Skin epidermis (tissue), 12 donors: ENCODE results near the gene DAP3.
"Not testable (repeated sequence)": the region's sequence is repeated elsewhere in the genome, so short reads cannot be mapped to it uniquely, and the experiment has no call there.

Source experiments
- H3K27ac ChIP-seq, 21 experiments: fragments of 200-600 bp; sonication (generic) in 11 of 21; one replicate each; pipeline ENCODE4 v1.5.0; 2020; ENCODE audit warnings: mild to moderate bottlenecking in 3 of 21, inconsistent platforms in 2 of 21, moderate library complexity in 2 of 21
- H3K4me3 ChIP-seq, 7 experiments: fragments of 200-600 bp; sonication (generic) in 2 of 7; one replicate each; pipeline ENCODE4 v1.5.0; 2020; ENCODE audit warnings: inconsistent platforms in 2 of 7, mild to moderate bottlenecking in 2 of 7, moderate library complexity in 1 of 7

DAP3 gene

GRCh38 chr1:155678992-155679391 is 9.9 kb upstream of the DAP3 start:
- H3K27ac ChIP-seq, H3K4me3 ChIP-seq: not testable (repeated sequence)

GRCh38 chr1:155680531-155680930 is 8.4 kb upstream of the DAP3 start:
- H3K4me3 ChIP-seq: no peak overlapping the region

GRCh38 chr1:155681776-155682175 is 7.1 kb upstream of the DAP3 start:
- H3K27ac ChIP-seq: no peak overlapping the region
- H3K4me3 ChIP-seq: no peak overlapping the region

More at GRCh38 chr1:155680531-155680930, 8.4 kb upstream of the DAP3 start:
- no peak overlapping the region for H3K27ac ChIP-seq

- Histone ChIP-seq H3K4me3 (peak overlapping the region; percentile 67 to 98 (median 87)), H3K27ac (peak overlapping the region; percentile 95 to 100 (median 99))
Measured at GRCh38 chr1:155687705-155688323, 1.1 kb upstream of the DAP3 start.

GRCh38 chr1:155688324-155689080 is 389 bp upstream of the DAP3 start, which contains the start of gene YY1AP1:
Gene YY1AP1 (minus strand): TSS chr1:155688774. CDS start chr1:155680436, 8,338 bp downstream.
- H3K27ac ChIP-seq: peak within 1 kb of the TSS; percentile 95 to 100 (median 99)
- H3K4me3 ChIP-seq: peak within 1 kb of the TSS; percentile 67 to 98 (median 87)

GRCh38 chr1:155691992-155692528 is 3.2 kb downstream of the DAP3 start:
- H3K27ac ChIP-seq: no peak overlapping the region
- H3K4me3 ChIP-seq: no peak overlapping the region

GRCh38 chr1:155694167-155694566 is 5.3 kb downstream of the DAP3 start:
- H3K4me3 ChIP-seq: no peak overlapping the region

GRCh38 chr1:155695072-155695471 is 6.2 kb downstream of the DAP3 start:
- Histone ChIP-seq H3K4me3 (peak overlapping the region in 1 of 7 experiments; percentile 1), H3K27ac (peak overlapping the region in 4 of 21 experiments; percentile 6 to 49 (median 36))

More at GRCh38 chr1:155694167-155694566, 5.3 kb downstream of the DAP3 start:
- H3K27ac ChIP-seq: peak overlapping the region in 1 of 21 experiments; percentile 49

- Histone ChIP-seq H3K27ac (peak overlapping the region in 1 of 21 experiments; percentile 36), H3K4me3 (peak overlapping the region in 1 of 7 experiments; percentile 1)
Measured at GRCh38 chr1:155695608-155696007, 6.7 kb downstream of the DAP3 start.

- Histone ChIP-seq H3K4me3 (no peak overlapping the region), H3K27ac (no peak overlapping the region)
Measured at GRCh38 chr1:155696524-155696923, 7.6 kb downstream of the DAP3 start.

GRCh38 chr1:155697046-155697445 is 8.2 kb downstream of the DAP3 start:
- no peak overlapping the region for H3K27ac ChIP-seq
- no peak overlapping the region for H3K4me3 ChIP-seq

GRCh38 chr1:155697616-155698015 is 8.7 kb downstream of the DAP3 start:
- not testable (repeated sequence) for H3K27ac ChIP-seq, H3K4me3 ChIP-seq

- H3K27ac ChIP-seq: no peak overlapping the region
- H3K4me3 ChIP-seq: no peak overlapping the region
Measured at GRCh38 chr1:155698382-155699038, 9.6 kb downstream of the DAP3 start.

- not testable (repeated sequence) for H3K4me3 ChIP-seq, H3K27ac ChIP-seq
Measured at GRCh38 chr1:155699062-155699461, 10.2 kb downstream of the DAP3 start.

GRCh38 chr1:155701675-155702074 is 12.8 kb downstream of the DAP3 start:
- peak overlapping the region in 1 of 21 experiments; percentile 29 for H3K27ac ChIP-seq
- H3K4me3 ChIP-seq: not testable (repeated sequence)

- no peak overlapping the region for H3K27ac ChIP-seq
- H3K4me3 ChIP-seq: no peak overlapping the region
Measured at GRCh38 chr1:155703216-155703615, 14.3 kb downstream of the DAP3 start.

GRCh38 chr1:155704414-155704813 is 15.5 kb downstream of the DAP3 start:
- H3K4me3 ChIP-seq, H3K27ac ChIP-seq: not testable (repeated sequence)

- no peak overlapping the region for H3K27ac ChIP-seq
- no peak overlapping the region for H3K4me3 ChIP-seq
Measured at GRCh38 chr1:155706139-155706538, 17.2 kb downstream of the DAP3 start.

GRCh38 chr1:155709391-155709790 is 20.5 kb downstream of the DAP3 start:
- Histone ChIP-seq H3K4me3 (no peak overlapping the region), H3K27ac (no peak overlapping the region)

- not testable (repeated sequence) for H3K4me3 ChIP-seq, H3K27ac ChIP-seq
Measured at GRCh38 chr1:155711457-155711856, 22.6 kb downstream of the DAP3 start.
